ENCODE measurements around the gene USP38.

Gene USP38

DNA sequence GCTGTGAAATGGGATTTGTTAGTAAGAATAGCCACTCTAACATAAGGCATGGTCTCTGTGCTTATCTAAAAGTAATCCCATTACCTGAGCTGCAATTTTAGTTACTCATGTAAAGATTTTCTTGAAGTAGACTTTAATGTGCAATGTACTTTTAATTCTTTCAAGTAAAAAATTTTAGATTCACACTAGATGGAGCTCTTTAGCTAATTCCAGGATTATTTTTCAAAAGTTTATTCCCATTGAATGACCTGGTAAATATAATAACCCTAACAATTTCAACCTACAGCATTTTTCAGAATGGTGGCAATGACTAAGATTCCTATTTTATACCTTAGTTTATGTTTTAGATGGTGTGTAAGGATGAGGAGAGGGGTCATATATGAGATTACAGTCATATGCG is 18.1 kb downstream of the USP38 start:
- H3K27ac ChIP-seq = no peak overlapping the region
- H3K4me1 ChIP-seq = no peaks in the 10 kb centered on the region
- no peak overlapping the region for H3K4me3 ChIP-seq (ENCODE audit: low read depth, low read length)
- no peaks in the 10 kb centered on the region for H3K36me3 ChIP-seq (ENCODE audit: control insufficient read depth, insufficient read depth, low read length)
- no peak overlapping the region for H3K4me2 ChIP-seq (ENCODE audit: low read length)
- no peaks in the 10 kb centered on the region for H3K79me2 ChIP-seq
- TF ChIP-seq, protein P1, sequence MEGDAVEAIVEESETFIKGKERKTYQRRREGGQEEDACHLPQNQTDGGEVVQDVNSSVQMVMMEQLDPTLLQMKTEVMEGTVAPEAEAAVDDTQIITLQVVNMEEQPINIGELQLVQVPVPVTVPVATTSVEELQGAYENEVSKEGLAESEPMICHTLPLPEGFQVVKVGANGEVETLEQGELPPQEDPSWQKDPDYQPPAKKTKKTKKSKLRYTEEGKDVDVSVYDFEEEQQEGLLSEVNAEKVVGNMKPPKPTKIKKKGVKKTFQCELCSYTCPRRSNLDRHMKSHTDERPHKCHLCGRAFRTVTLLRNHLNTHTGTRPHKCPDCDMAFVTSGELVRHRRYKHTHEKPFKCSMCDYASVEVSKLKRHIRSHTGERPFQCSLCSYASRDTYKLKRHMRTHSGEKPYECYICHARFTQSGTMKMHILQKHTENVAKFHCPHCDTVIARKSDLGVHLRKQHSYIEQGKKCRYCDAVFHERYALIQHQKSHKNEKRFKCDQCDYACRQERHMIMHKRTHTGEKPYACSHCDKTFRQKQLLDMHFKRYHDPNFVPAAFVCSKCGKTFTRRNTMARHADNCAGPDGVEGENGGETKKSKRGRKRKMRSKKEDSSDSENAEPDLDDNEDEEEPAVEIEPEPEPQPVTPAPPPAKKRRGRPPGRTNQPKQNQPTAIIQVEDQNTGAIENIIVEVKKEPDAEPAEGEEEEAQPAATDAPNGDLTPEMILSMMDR (IDR thresholded peaks at IDR 0.05) = no peak
- H3K27me3 ChIP-seq (ENCODE audit: control insufficient read depth, insufficient read depth, low read length) = no peaks in the 10 kb centered on the region
- no peaks in the 10 kb centered on the region for H3K9me3 ChIP-seq (ENCODE audit: control insufficient read depth, low read length)
- no peak overlapping the region for H3K9ac ChIP-seq
- no peak overlapping the region for H2AFZ ChIP-seq

DNA sequence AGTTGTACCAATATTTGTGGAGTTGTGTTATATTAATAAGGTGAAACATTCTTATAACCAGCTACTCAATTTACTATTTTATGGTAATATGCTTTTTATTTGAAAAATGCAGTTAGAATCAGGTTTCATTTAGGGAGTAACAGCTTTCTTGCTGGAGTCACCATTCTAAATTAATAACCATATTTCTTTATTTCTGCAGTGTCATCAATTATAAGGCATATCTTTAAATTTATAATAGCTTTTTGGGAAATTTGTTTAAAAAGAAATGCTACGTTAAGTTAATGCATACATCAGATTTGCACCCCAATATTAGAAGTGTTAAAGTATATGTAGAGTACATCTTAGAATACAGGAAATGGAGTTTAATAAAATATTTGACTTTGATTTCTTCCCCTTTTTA is 18.9 kb downstream of the USP38 start:
- no peaks in the 10 kb centered on the region for H3K9me3 ChIP-seq (ENCODE audit: control insufficient read depth, low read length)
- H3K4me3 ChIP-seq (ENCODE audit: low read depth, low read length) = no peak overlapping the region
- H3K79me2 ChIP-seq = no peaks in the 10 kb centered on the region
- H2AFZ ChIP-seq = no peak overlapping the region
- no peaks in the 10 kb centered on the region for H3K4me1 ChIP-seq
- H3K36me3 ChIP-seq (ENCODE audit: control insufficient read depth, insufficient read depth, low read length) = no peaks in the 10 kb centered on the region
- TF ChIP-seq, protein P1 (IDR thresholded peaks at IDR 0.05) = no peak
- no peaks in the 10 kb centered on the region for H3K27me3 ChIP-seq (ENCODE audit: control insufficient read depth, insufficient read depth, low read length)
- H3K4me2 ChIP-seq (ENCODE audit: low read length) = no peak overlapping the region
- no peak overlapping the region for H3K9ac ChIP-seq
- no peak overlapping the region for H3K27ac ChIP-seq

DNA sequence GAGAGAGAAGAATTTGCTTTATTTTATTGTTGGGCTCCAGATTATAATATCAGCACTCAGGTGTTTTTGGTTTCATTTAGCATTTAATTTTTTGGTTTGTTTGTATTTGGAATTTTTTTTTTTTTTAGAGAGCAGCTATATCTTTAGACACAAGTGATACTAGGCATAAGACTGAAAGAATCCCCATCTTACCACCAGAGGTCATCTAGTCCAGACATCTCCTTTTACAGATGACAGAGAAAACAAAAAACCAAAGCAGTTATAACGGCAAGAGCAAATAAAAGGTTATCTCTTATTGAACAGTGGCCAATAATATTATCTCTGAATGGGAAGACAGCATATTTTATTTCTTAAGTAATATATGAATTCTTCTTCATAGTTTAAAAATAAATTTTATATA is 22.8 kb downstream of the USP38 start:
- H3K9me3 ChIP-seq (ENCODE audit: control insufficient read depth, low read length) = no peaks in the 10 kb centered on the region
- H2AFZ ChIP-seq = no peak overlapping the region
- no peak overlapping the region for H3K9ac ChIP-seq
- no peaks in the 10 kb centered on the region for H3K79me2 ChIP-seq
- no peak overlapping the region for H3K27ac ChIP-seq
- TF ChIP-seq, protein P1 (IDR thresholded peaks at IDR 0.05) = no peak
- H3K4me2 ChIP-seq (ENCODE audit: low read length) = no peak overlapping the region
- H3K4me1 ChIP-seq = no peaks in the 10 kb centered on the region
- H3K4me3 ChIP-seq (ENCODE audit: low read depth, low read length) = no peak overlapping the region
- no peaks in the 10 kb centered on the region for H3K36me3 ChIP-seq (ENCODE audit: control insufficient read depth, insufficient read depth, low read length)
- no peaks in the 10 kb centered on the region for H3K27me3 ChIP-seq (ENCODE audit: control insufficient read depth, insufficient read depth, low read length)

DNA sequence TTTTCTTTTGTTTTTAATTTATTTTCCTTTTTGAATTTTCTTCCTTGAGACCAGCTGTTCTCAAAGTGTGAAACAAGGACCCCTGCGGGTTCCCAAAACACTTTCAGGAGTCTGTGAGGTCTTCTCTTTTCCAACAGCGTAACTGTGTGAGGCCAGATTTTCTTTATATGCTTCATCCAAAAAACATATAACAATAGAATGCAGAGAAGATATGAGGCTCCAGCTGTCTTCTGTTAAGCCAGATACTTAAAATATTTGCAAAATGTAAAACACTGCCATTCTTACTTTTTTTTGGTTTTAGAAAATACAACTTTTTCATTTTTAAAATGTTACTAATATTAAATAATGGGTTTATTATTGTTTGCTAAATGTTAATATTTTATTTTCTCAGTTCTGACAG is 27.8 kb downstream of the USP38 start:
- no peaks in the 10 kb centered on the region for H3K79me2 ChIP-seq
- H3K4me3 ChIP-seq (ENCODE audit: low read depth, low read length) = no peak overlapping the region
- H3K36me3 ChIP-seq (ENCODE audit: control insufficient read depth, insufficient read depth, low read length) = no peaks in the 10 kb centered on the region
- H3K9me3 ChIP-seq (ENCODE audit: control insufficient read depth, low read length) = no peaks in the 10 kb centered on the region
- no peak overlapping the region for H3K4me2 ChIP-seq (ENCODE audit: low read length)
- H3K9ac ChIP-seq = no peak overlapping the region
- H3K27ac ChIP-seq = no peak overlapping the region
- H2AFZ ChIP-seq = no peak overlapping the region
- TF ChIP-seq, protein P1 (IDR thresholded peaks at IDR 0.05) = no peak
- H3K27me3 ChIP-seq (ENCODE audit: control insufficient read depth, insufficient read depth, low read length) = no peaks in the 10 kb centered on the region
- no peaks in the 10 kb centered on the region for H3K4me1 ChIP-seq

DNA sequence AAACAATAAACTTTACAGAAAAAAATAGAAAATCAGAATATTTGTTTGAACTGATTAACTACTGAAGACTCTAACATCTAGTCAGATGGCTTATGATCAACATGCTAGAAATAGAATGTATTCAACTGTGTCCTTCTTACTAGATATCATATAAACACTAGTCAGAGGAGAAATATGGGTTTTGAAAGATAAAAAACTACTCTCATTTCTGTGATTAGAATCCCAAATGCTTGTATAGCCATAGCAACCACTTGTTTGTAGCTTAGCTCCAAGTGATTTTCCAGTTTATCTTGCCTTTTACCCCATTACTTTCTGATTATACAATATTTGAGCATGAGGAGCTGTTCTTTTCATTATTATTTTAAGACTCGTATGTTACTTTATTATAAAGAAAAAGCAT is 31.2 kb downstream of the USP38 start:
- Histone ChIP-seq H3K9me3 (ENCODE audit: control insufficient read depth, low read length) (no peaks in the 10 kb centered on the region), H3K4me1 (no peaks in the 10 kb centered on the region), H3K27ac (no peak overlapping the region), H3K9ac (no peak overlapping the region), H3K27me3 (ENCODE audit: control insufficient read depth, insufficient read depth, low read length) (no peaks in the 10 kb centered on the region), H3K36me3 (ENCODE audit: control insufficient read depth, insufficient read depth, low read length) (no peaks in the 10 kb centered on the region), H3K4me2 (ENCODE audit: low read length) (no peak overlapping the region), H3K4me3 (ENCODE audit: low read depth, low read length) (no peak overlapping the region), H3K79me2 (no peaks in the 10 kb centered on the region), H2AFZ (no peak overlapping the region)
- TF ChIP-seq, protein P1 (IDR thresholded peaks at IDR 0.05) = no peak

All from parathyroid adenoma (tissue), 2 donors.